Stimulated activated CD4-positive, alpha-beta T cell treated with anti-CD3 and anti-CD28 coated beads, Interleukin-12 subunit alpha, Interleukin-12 subunit beta, amount 100 ng/mL, for 24 hours (primary cell): ENCODE data around the gene EFHD1.
"Not testable (repeated sequence)": the region's sequence is repeated elsewhere in the genome, so short reads cannot be mapped to it uniquely, and the experiment has no call there.

Source experiments
- DNase-seq, 2 experiments: peaks; one replicate each; pipeline ENCODE4 v3.0.0-alpha.2; 2020; ENCODE audit warnings: low read depth in 2 of 2

The EFHD1 gene

GRCh38 chr2:232615339-232615738 is 18.1 kb upstream of the EFHD1 start:
- DNase-seq, result no peak

- DNase-seq, result no peak
These were observed 12.2 kb upstream of the EFHD1 start for GRCh38 chr2:232621186-232621585.

GRCh38 chr2:232622563-232622962 is 10.8 kb upstream of the EFHD1 start:
- DNase-seq, result no peak

GRCh38 chr2:232623768-232624765 is 9.3 kb upstream of the EFHD1 start:
- no peak for DNase-seq

GRCh38 chr2:232626584-232626983 is 6.8 kb upstream of the EFHD1 start:
- DNase-seq, result no peak

- no peak for DNase-seq
These were observed 4.8 kb upstream of the EFHD1 start for GRCh38 chr2:232628466-232629128.

GRCh38 chr2:232629129-232629475 is 4.3 kb upstream of the EFHD1 start:
- no peak for DNase-seq

GRCh38 chr2:232632229-232632903 is 1.0 kb upstream of the EFHD1 start:
- DNase-seq, result no peak

GRCh38 chr2:232632904-232633412 is 446 bp upstream of the EFHD1 start:
- no peak for DNase-seq

- no peak for DNase-seq
These were observed 1.1 kb downstream of the EFHD1 start for GRCh38 chr2:232634206-232635150.

GRCh38 chr2:232635376-232635775 is 2.0 kb downstream of the EFHD1 start:
- not testable (repeated sequence) for DNase-seq

GRCh38 chr2:232635820-232636219 is 2.4 kb downstream of the EFHD1 start:
- DNase-seq, result no peak

GRCh38 chr2:232636788-232637420 is 3.5 kb downstream of the EFHD1 start:
- DNase-seq, result no peak

GRCh38 chr2:232637866-232638583 is 4.6 kb downstream of the EFHD1 start:
- no peak for DNase-seq

- no peak for DNase-seq
These were observed 7.9 kb downstream of the EFHD1 start for GRCh38 chr2:232641153-232641848.

- no peak for DNase-seq
These were observed 9.7 kb downstream of the EFHD1 start for GRCh38 chr2:232643147-232643425.

- no peak for DNase-seq
These were observed 10.5 kb downstream of the EFHD1 start for GRCh38 chr2:232643813-232644347.

GRCh38 chr2:232645061-232645460 is 11.7 kb downstream of the EFHD1 start:
- no peak for DNase-seq

GRCh38 chr2:232646726-232647125 is 13.3 kb downstream of the EFHD1 start:
- no peak for DNase-seq
